ENCODE data around the gene POU3F1.
A peak's percentile ranks its signal among the peaks of the same experiment; 100 is the strongest.
"Not testable (repeated sequence)": the region's sequence is repeated elsewhere in the genome, so short reads cannot be mapped to it uniquely, and the experiment has no call there.

The POU3F1 gene

GRCh38 chr1:38034871-38035270 lies 11.7 kb downstream of the POU3F1 start:
- Histone ChIP-seq H2AFZ (ENCODE audit: low read length, unreplicated experiment) (no peak overlapping the region), H3K27ac (ENCODE audit: low read depth, low read length) (no peak overlapping the region)

GRCh38 chr1:38032992-38033391 lies 13.6 kb downstream of the POU3F1 start:
- H2AFZ ChIP-seq (ENCODE audit: low read length, unreplicated experiment); H3K4me3 ChIP-seq (ENCODE audit: low read depth, low read length); H3K36me3 ChIP-seq (ENCODE audit: insufficient read depth, low read length); H3K27ac ChIP-seq (ENCODE audit: low read depth, low read length); H3K79me2 ChIP-seq (ENCODE audit: control insufficient read depth, insufficient read depth, low read length, unreplicated experiment); H3K27me3 ChIP-seq (ENCODE audit: insufficient read depth, low read length): not testable (repeated sequence)
- peaks cover 25% of the 10 kb centered on the region for H3K4me1 ChIP-seq (ENCODE audit: control insufficient read depth, insufficient read depth, low read length, unreplicated experiment)

More at GRCh38 chr1:38034871-38035270, 11.7 kb downstream of the POU3F1 start:
- no peaks in the 10 kb centered on the region for H3K27me3 ChIP-seq (ENCODE audit: insufficient read depth, low read length)
- H3K36me3 ChIP-seq (ENCODE audit: insufficient read depth, low read length): no peaks in the 10 kb centered on the region
- H3K79me2 ChIP-seq (ENCODE audit: control insufficient read depth, insufficient read depth, low read length, unreplicated experiment): no peaks in the 10 kb centered on the region
- H3K4me1 ChIP-seq (ENCODE audit: control insufficient read depth, insufficient read depth, low read length, unreplicated experiment): peaks cover 21% of the 10 kb centered on the region
- no peak overlapping the region for H3K4me3 ChIP-seq (ENCODE audit: low read depth, low read length)

- Histone ChIP-seq H2AFZ (ENCODE audit: low read length, unreplicated experiment) (no peak overlapping the region), H3K4me1 (ENCODE audit: control insufficient read depth, insufficient read depth, low read length, unreplicated experiment) (peaks cover 27% of the 10 kb centered on the region), H3K79me2 (ENCODE audit: control insufficient read depth, insufficient read depth, low read length, unreplicated experiment) (no peaks in the 10 kb centered on the region), H3K27ac (ENCODE audit: low read depth, low read length) (no peak overlapping the region), H3K27me3 (ENCODE audit: insufficient read depth, low read length) (no peaks in the 10 kb centered on the region), H3K4me3 (ENCODE audit: low read depth, low read length) (no peak overlapping the region), H3K36me3 (ENCODE audit: insufficient read depth, low read length) (no peaks in the 10 kb centered on the region)
Observed at GRCh38 chr1:38031513-38031866, 15.1 kb downstream of the POU3F1 start.

- Histone ChIP-seq H3K27me3 (ENCODE audit: insufficient read depth, low read length) (no peaks in the 10 kb centered on the region), H3K4me1 (ENCODE audit: control insufficient read depth, insufficient read depth, low read length, unreplicated experiment) (peaks cover 27% of the 10 kb centered on the region), H3K36me3 (ENCODE audit: insufficient read depth, low read length) (0 out of 2 replicates have a peak, but pooled peaks cover 2% of the 10 kb centered on the region), H2AFZ (ENCODE audit: low read length, unreplicated experiment) (no peak overlapping the region), H3K79me2 (ENCODE audit: control insufficient read depth, insufficient read depth, low read length, unreplicated experiment) (no peaks in the 10 kb centered on the region), H3K4me3 (ENCODE audit: low read depth, low read length) (no peak overlapping the region), H3K27ac (ENCODE audit: low read depth, low read length) (no peak overlapping the region)
Observed at GRCh38 chr1:38030596-38031512, 15.7 kb downstream of the POU3F1 start.

GRCh38 chr1:38029685-38030511 lies 16.7 kb downstream of the POU3F1 start:
- Histone ChIP-seq H2AFZ (ENCODE audit: low read length, unreplicated experiment) (no peak overlapping the region), H3K27ac (ENCODE audit: low read depth, low read length) (peak overlapping the region; percentile 57), H3K27me3 (ENCODE audit: insufficient read depth, low read length) (no peaks in the 10 kb centered on the region), H3K79me2 (ENCODE audit: control insufficient read depth, insufficient read depth, low read length, unreplicated experiment) (no peaks in the 10 kb centered on the region), H3K36me3 (ENCODE audit: insufficient read depth, low read length) (0 out of 2 replicates have a peak, but pooled peaks cover 11% of the 10 kb centered on the region), H3K4me3 (ENCODE audit: low read depth, low read length) (0 out of 2 replicates have a peak overlapping the region, but pooled peaks have one; percentile 3), H3K4me1 (ENCODE audit: control insufficient read depth, insufficient read depth, low read length, unreplicated experiment) (peaks cover 27% of the 10 kb centered on the region)

- no peaks in the 10 kb centered on the region for H3K27me3 ChIP-seq (ENCODE audit: insufficient read depth, low read length)
Observed at GRCh38 chr1:38029081-38029681, 17.4 kb downstream of the POU3F1 start.

GRCh38 chr1:38028671-38029070 lies 17.9 kb downstream of the POU3F1 start:
- Histone ChIP-seq H3K36me3 (ENCODE audit: insufficient read depth, low read length) (0 out of 2 replicates have a peak, but pooled peaks cover 13% of the 10 kb centered on the region), H3K4me3 (ENCODE audit: low read depth, low read length) (no peak overlapping the region), H3K27me3 (ENCODE audit: insufficient read depth, low read length) (no peaks in the 10 kb centered on the region), H3K79me2 (ENCODE audit: control insufficient read depth, insufficient read depth, low read length, unreplicated experiment) (no peaks in the 10 kb centered on the region), H2AFZ (ENCODE audit: low read length, unreplicated experiment) (no peak overlapping the region), H3K27ac (ENCODE audit: low read depth, low read length) (no peak overlapping the region), H3K4me1 (ENCODE audit: control insufficient read depth, insufficient read depth, low read length, unreplicated experiment) (peaks cover 27% of the 10 kb centered on the region)

More at GRCh38 chr1:38029081-38029681, 17.4 kb downstream of the POU3F1 start:
- Histone ChIP-seq H3K4me3 (ENCODE audit: low read depth, low read length) (0 out of 2 replicates have a peak overlapping the region, but pooled peaks have one; percentile 3), H2AFZ (ENCODE audit: low read length, unreplicated experiment) (no peak overlapping the region), H3K27ac (ENCODE audit: low read depth, low read length) (peak overlapping the region; percentile 57), H3K79me2 (ENCODE audit: control insufficient read depth, insufficient read depth, low read length, unreplicated experiment) (no peaks in the 10 kb centered on the region), H3K4me1 (ENCODE audit: control insufficient read depth, insufficient read depth, low read length, unreplicated experiment) (peaks cover 27% of the 10 kb centered on the region), H3K36me3 (ENCODE audit: insufficient read depth, low read length) (0 out of 2 replicates have a peak, but pooled peaks cover 13% of the 10 kb centered on the region)

- H3K36me3 ChIP-seq (ENCODE audit: insufficient read depth, low read length): 0 out of 2 replicates have a peak, but pooled peaks cover 18% of the 10 kb centered on the region
- no peaks in the 10 kb centered on the region for H3K79me2 ChIP-seq (ENCODE audit: control insufficient read depth, insufficient read depth, low read length, unreplicated experiment)
- H3K4me3 ChIP-seq (ENCODE audit: low read depth, low read length): no peak overlapping the region
- H3K27me3 ChIP-seq (ENCODE audit: insufficient read depth, low read length): no peaks in the 10 kb centered on the region
- H3K27ac ChIP-seq (ENCODE audit: low read depth, low read length): no peak overlapping the region
- H3K4me1 ChIP-seq (ENCODE audit: control insufficient read depth, insufficient read depth, low read length, unreplicated experiment): peaks cover 27% of the 10 kb centered on the region
- H2AFZ ChIP-seq (ENCODE audit: low read length, unreplicated experiment): no peak overlapping the region
Observed at GRCh38 chr1:38028105-38028591, 18.4 kb downstream of the POU3F1 start.

GRCh38 chr1:38027201-38028104 lies 19.1 kb downstream of the POU3F1 start:
- Histone ChIP-seq H3K27me3 (ENCODE audit: insufficient read depth, low read length) (no peaks in the 10 kb centered on the region), H3K79me2 (ENCODE audit: control insufficient read depth, insufficient read depth, low read length, unreplicated experiment) (no peaks in the 10 kb centered on the region), H3K27ac (ENCODE audit: low read depth, low read length) (no peak overlapping the region), H3K36me3 (ENCODE audit: insufficient read depth, low read length) (peaks cover 24% of the 10 kb centered on the region), H3K4me1 (ENCODE audit: control insufficient read depth, insufficient read depth, low read length, unreplicated experiment) (peaks cover 27% of the 10 kb centered on the region), H2AFZ (ENCODE audit: low read length, unreplicated experiment) (no peak overlapping the region), H3K4me3 (ENCODE audit: low read depth, low read length) (no peak overlapping the region)

All from ACC112 (cell line).